HG03460 (cell line): ENCODE data around the gene DYNLRB1.
"Not testable (repeated sequence)": the region's sequence is repeated elsewhere in the genome, so short reads cannot be mapped to it uniquely, and the experiment has no call there.

ENCODE experiments used
- ATAC-seq: cut with Tn5 transposase; IDR thresholded peaks from one replicate; pipeline ENCODE4 v1.9.1; 2021; ENCODE audit not compliant: unreplicated experiment

Gene DYNLRB1

GRCh38 chr20:34511891-34512265 is 4.3 kb upstream of the DYNLRB1 start:
- no peak for ATAC-seq

GRCh38 chr20:34512266-34512954 is 3.8 kb upstream of the DYNLRB1 start:
- ATAC-seq: no peak

GRCh38 chr20:34512955-34513419 is 3.2 kb upstream of the DYNLRB1 start:
- no peak for ATAC-seq

- not testable (repeated sequence) for ATAC-seq
Measured at GRCh38 chr20:34514034-34514433, 2.2 kb upstream of the DYNLRB1 start.

GRCh38 chr20:34514897-34515483 is 1.2 kb upstream of the DYNLRB1 start:
- ATAC-seq: no peak

GRCh38 chr20:34515484-34516246 is 557 bp upstream of the DYNLRB1 start:
- ATAC-seq: peak; percentile 49

GRCh38 chr20:34517114-34517505 is 888 bp downstream of the DYNLRB1 start:
- ATAC-seq: no peak

GRCh38 chr20:34518863-34519262 is 2.6 kb downstream of the DYNLRB1 start:
- not testable (repeated sequence) for ATAC-seq

- not testable (repeated sequence) for ATAC-seq
Measured at GRCh38 chr20:34519841-34520240, 3.6 kb downstream of the DYNLRB1 start.

GRCh38 chr20:34522969-34523871 is 7.0 kb downstream of the DYNLRB1 start:
- ATAC-seq: no peak

GRCh38 chr20:34524426-34524825 is 8.2 kb downstream of the DYNLRB1 start:
- ATAC-seq: no peak

GRCh38 chr20:34525342-34525708 is 9.1 kb downstream of the DYNLRB1 start:
- no peak for ATAC-seq

GRCh38 chr20:34525709-34526416 is 9.6 kb downstream of the DYNLRB1 start:
- ATAC-seq: no peak

GRCh38 chr20:34526466-34526865 is 10.2 kb downstream of the DYNLRB1 start:
- ATAC-seq: no peak

- no peak for ATAC-seq
Measured at GRCh38 chr20:34527016-34527415, 10.8 kb downstream of the DYNLRB1 start.

- no peak for ATAC-seq
Measured at GRCh38 chr20:34528921-34529297, 12.7 kb downstream of the DYNLRB1 start.

- no peak for ATAC-seq
Measured at GRCh38 chr20:34529742-34530141, 13.5 kb downstream of the DYNLRB1 start.

- ATAC-seq: no peak
Measured at GRCh38 chr20:34530342-34530741, 14.1 kb downstream of the DYNLRB1 start.

- ATAC-seq: no peak
Measured at GRCh38 chr20:34531608-34532265, 15.5 kb downstream of the DYNLRB1 start.

- no peak for ATAC-seq
Measured at GRCh38 chr20:34532320-34532719, 16.1 kb downstream of the DYNLRB1 start.
